ENCODE results near the gene SLC9A4.

Gene SLC9A4

DNA sequence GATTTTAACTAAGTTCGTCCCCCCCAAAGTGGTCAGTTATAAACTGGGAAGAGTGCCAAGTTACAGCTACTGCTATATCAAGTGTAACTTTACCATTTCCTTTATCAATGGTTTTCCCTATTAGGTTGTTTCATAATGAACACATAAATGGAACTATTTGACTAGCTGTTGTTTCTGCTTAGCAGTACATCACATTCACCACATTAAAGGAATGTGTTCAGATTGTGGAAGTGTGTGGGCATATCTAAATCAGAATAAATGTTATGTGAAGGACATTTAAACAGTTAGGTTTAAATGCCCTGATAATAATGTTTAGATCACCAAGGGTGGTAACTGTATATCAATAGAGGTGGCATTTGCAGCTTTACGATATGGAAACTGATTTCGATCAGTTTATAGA lies 45.1 kb downstream of the SLC9A4 start:
- H3K27ac ChIP-seq (replicated peaks) = no peak overlapping the region
- no peak for DNase-seq (ENCODE audit: low read depth in 1 of 2, low spot score in 1 of 2)
- TF ChIP-seq POLR2AphosphoS5 (IDR thresholded peaks at IDR 0.05; ENCODE audit: low read depth) (no peak), SPI1 (IDR thresholded peaks at IDR 0.05; ENCODE audit: borderline replicate concordance, low read depth) (no peak), CTCF (IDR thresholded peaks at IDR 0.05; ENCODE audit: insufficient read depth, low read length) (no peak), REST (IDR thresholded peaks at IDR 0.05; ENCODE audit: insufficient replicate concordance, low read depth) (no peak), GABPA (IDR thresholded peaks at IDR 0.05; ENCODE audit: low read depth) (no peak)
- H3K27me3 ChIP-seq (ENCODE audit: insufficient read depth, poor library complexity, severe bottlenecking) = no peaks in the 10 kb centered on the region
- no peak overlapping the region for H3K4me3 ChIP-seq (replicated peaks; ENCODE audit: insufficient read depth, low read length)

GRCh38 chr2:102520009-102520408 lies 47.0 kb downstream of the SLC9A4 start:
- Histone ChIP-seq H3K27me3 (ENCODE audit: insufficient read depth, poor library complexity, severe bottlenecking) (no peaks in the 10 kb centered on the region), H3K27ac (replicated peaks) (no peak overlapping the region), H3K4me3 (replicated peaks; ENCODE audit: insufficient read depth, low read length) (no peak overlapping the region)
- peak in 1 of 2 experiments; percentile 21 for DNase-seq (ENCODE audit: low read depth in 1 of 2, low spot score in 1 of 2)
- no peak for TF ChIP-seq GABPA (IDR thresholded peaks at IDR 0.05; ENCODE audit: low read depth)
- no peak for TF ChIP-seq SPI1 (IDR thresholded peaks at IDR 0.05; ENCODE audit: borderline replicate concordance, low read depth)
- peak; percentile 67 for TF ChIP-seq CTCF (IDR thresholded peaks at IDR 0.05; ENCODE audit: insufficient read depth, low read length)
- TF ChIP-seq POLR2AphosphoS5 (IDR thresholded peaks at IDR 0.05; ENCODE audit: low read depth) = no peak
- peak; percentile 73 for TF ChIP-seq REST (IDR thresholded peaks at IDR 0.05; ENCODE audit: insufficient replicate concordance, low read depth)

- Histone ChIP-seq H3K4me3 (replicated peaks; ENCODE audit: insufficient read depth, low read length) (no peak overlapping the region), H3K27me3 (ENCODE audit: insufficient read depth, poor library complexity, severe bottlenecking) (no peaks in the 10 kb centered on the region), H3K27ac (replicated peaks) (no peak overlapping the region)
- no peak for DNase-seq (ENCODE audit: low read depth in 1 of 2, low spot score in 1 of 2)
- TF ChIP-seq SPI1 (IDR thresholded peaks at IDR 0.05; ENCODE audit: borderline replicate concordance, low read depth) (no peak), POLR2AphosphoS5 (IDR thresholded peaks at IDR 0.05; ENCODE audit: low read depth) (no peak), GABPA (IDR thresholded peaks at IDR 0.05; ENCODE audit: low read depth) (no peak), REST (IDR thresholded peaks at IDR 0.05; ENCODE audit: insufficient replicate concordance, low read depth) (no peak), CTCF (IDR thresholded peaks at IDR 0.05; ENCODE audit: insufficient read depth, low read length) (no peak)
Measured at GRCh38 chr2:102520801-102521200, 47.8 kb downstream of the SLC9A4 start.

All from HL-60 (cell line).